GM12873 (cell line): Measurements from ENCODE around the gene HOGA1.

Source experiments
- TF ChIP-seq, protein P1 (sequence below): IDR thresholded peaks from 2 replicates; pipeline ENCODE4 v1.5.1; 2012; ENCODE audit warnings: low read depth, mild to moderate bottlenecking, moderate library complexity, low read length, control low read depth; ENCODE audit not compliant: insufficient read depth; ENCODE audit errors: missing control alignments

The HOGA1 gene

DNA sequence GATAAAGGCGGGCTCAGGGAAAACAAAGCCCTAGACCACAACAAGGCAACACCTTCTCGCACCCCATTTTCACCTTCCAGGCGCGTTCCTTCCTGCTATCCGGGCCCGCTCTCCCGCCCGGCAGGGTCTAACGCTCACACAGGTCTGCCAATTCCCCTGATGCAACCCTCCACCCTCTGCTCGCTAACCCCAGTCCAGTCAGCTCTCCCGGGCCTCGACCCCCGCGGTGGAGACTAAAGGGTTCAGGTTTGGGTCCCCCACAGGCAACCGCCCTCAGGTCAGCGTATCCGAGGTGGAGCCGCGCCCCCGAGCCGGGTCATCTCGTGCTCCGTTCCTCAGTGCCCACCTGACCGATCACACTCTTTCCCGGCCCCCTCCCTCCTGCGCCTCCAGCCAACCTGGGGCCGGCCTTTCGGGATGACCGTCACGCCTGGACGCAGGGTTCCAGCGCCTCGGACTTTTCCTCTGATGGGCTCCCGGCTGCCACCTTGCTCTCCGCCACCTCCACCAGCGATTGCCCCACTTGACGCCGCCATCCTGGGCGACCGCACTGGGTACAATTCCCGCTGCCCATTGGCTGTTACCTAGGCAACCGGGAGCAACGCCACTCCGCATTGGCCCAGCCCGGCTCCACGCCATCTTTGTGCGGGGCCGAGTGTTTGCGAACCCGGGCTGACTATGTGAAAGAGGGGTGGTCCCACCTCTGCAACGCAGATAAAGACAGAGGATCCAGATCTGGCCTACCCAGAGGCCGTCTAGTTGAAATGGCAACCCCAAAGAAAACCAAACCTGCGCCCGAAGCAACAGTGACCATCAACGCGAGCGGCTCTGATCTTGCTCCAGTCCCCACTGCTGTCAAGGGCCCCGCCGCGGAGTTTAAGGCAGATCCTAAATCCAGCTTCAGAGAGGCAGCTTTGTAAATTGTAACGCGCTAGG is 49.0 kb downstream of the HOGA1 start, which contains the start of gene MORN4:
Gene MORN4, minus strand, starts transcription at position 552 of the 936 bp plus-strand sequence. CDS start 13,847 bp downstream, outside the sequence.
- TF ChIP-seq, protein P1, sequence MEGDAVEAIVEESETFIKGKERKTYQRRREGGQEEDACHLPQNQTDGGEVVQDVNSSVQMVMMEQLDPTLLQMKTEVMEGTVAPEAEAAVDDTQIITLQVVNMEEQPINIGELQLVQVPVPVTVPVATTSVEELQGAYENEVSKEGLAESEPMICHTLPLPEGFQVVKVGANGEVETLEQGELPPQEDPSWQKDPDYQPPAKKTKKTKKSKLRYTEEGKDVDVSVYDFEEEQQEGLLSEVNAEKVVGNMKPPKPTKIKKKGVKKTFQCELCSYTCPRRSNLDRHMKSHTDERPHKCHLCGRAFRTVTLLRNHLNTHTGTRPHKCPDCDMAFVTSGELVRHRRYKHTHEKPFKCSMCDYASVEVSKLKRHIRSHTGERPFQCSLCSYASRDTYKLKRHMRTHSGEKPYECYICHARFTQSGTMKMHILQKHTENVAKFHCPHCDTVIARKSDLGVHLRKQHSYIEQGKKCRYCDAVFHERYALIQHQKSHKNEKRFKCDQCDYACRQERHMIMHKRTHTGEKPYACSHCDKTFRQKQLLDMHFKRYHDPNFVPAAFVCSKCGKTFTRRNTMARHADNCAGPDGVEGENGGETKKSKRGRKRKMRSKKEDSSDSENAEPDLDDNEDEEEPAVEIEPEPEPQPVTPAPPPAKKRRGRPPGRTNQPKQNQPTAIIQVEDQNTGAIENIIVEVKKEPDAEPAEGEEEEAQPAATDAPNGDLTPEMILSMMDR: no peak

DNA sequence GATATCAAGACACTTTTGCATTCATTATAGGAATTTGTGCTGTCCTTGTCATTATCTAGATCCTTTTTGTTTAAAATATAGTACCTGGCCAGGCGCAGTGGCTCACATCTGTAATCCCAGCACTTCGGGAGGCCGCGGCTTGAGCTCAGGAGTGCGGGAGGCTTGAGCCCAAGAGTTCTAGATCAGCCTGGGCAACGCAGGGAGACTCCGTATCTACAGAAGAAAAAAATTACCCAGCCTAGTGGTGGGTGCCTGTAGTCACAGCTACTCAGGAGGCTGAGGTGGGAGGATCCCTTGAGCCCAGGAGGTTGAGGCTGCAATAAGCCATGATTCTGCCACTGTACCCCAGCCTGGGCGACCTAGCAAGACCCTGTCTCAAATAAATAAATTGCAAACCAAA is 49.7 kb downstream of the HOGA1 start:
- TF ChIP-seq, protein P1: peak; percentile 11

DNA sequence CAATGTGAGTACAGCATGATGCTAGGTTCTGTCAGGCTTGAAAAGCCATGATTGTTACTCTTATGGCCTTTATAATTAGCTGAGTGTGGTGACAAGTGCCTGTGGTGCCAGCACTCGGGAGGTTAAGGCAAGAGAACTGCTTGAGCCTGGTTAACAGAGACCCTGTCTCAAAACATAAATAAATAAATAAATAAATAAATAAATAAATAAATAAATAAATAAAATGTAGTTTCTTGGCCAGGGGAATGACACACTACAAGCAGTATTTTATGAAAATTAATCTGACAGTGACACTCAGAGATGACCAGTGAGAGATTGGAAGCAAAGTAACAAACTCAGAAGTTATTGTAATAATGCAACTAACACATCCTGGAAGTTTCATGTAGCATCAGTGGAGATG is 51.4 kb downstream of the HOGA1 start:
- TF ChIP-seq, protein P1: no peak

DNA sequence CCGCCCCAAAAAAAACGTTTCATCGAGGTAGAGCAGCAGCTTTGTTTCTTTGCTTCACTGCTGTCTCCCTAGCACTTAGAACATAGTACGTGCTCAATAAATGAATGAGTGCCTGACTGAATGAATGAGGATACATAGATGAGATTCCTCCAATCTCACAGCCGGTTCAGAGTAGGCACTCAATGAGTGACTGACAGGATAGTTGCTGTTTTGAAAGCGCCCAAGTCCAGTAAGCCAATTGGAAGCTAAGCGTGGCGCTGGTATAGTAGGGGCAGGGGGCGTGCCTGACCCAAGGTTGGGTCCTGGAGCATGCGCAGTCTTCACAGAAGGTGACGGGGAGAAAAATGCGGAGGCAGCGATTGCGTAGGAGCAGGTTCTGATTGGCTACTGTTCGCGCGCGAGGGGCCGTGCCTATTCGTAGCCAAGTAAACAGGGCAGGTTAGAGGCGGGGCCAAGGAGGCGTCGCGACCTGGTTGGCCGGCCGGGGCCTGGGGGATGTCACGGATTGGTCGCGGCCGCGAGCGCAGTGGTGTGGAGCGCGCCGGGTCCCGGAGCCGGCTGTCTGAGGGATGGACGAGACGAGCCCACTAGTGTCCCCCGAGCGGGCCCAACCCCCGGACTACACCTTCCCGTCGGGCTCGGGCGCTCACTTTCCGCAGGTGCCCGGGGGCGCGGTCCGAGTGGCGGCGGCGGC is 56.1 kb downstream of the HOGA1 start, which contains the start of gene PI4K2A:
Gene PI4K2A, plus strand, starts transcription at position 498 of the 694 bp plus-strand sequence. Its CDS starts 72 bp downstream, at position 570.
- TF ChIP-seq, protein P1: no peak

DNA sequence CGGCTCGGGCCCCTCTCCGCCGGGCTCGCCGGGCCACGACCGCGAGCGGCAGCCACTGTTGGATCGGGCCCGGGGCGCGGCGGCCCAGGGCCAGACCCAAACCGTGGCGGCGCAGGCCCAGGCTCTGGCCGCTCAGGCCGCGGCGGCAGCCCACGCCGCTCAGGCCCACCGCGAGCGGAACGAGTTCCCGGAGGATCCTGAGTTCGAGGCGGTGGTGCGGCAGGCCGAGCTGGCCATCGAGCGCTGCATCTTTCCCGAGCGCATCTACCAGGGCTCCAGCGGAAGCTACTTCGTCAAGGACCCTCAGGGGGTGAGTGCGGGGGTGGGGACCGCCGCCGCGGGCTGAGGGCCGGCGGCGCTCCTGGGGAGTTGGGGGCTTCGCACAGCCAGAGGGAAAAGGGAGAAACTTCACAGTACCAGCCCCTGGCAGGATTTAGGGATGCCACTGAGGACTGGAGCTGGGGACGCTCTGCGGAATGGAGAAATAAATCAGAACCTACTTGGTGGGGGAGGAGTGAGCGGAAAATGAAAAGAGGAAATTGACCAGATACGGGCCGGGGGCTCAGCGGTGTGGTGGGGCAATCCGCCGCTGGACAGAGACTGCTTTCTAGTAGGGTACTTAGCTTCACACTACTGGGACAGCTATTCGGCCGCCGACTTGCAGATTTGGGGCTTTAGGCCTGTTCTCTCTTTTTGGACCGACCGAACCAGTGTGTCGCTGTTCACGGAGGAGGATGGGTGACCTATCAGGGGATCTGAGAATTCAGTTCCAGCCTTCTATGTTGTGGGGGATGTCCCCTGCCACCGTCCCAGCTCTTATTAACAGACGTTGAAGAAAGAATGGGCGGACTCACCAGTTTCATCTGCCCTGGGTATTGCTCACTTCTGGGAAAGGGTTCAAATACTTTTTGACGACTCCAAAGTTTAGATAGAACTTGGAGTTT is 57.0 kb downstream of the HOGA1 start:
- TF ChIP-seq, protein P1: no peak

DNA sequence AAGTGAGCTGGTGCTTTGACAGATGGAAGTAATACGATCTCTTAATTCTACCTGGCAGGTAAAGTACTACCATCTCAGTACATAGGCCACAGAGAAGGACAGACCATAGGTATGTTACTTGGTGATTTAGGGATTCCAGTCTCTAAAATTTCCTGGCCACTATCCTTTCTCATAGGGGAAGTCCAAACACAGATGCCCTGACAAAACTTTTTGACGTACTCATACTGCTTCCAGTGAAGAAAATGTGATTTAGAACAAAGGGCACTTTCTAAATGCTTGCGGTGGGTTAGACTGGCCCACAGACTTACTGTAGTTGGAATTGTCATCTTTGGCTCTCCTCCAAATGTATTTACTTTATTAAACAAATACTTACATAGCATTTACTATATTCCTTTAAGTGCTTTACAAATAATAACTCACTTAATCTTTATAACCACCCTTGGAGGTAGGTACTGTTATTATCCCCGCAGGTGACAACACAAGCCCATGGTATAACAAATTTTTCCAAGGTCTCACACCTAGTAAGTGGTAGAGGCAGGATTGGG is 59.3 kb downstream of the HOGA1 start:
- TF ChIP-seq, protein P1: no peak
